Nephron (organoid): ENCODE data around the gene CIROP.
A peak's percentile ranks its signal among the peaks of the same experiment; 100 is the strongest.

Source experiments
- H3K27ac Mint-ChIP-seq, 3 experiments: 2 replicates each; pipeline ENCODE4 v1.8.0; 2020; ENCODE audit warnings: mixed read lengths in 3 of 3, mild to moderate bottlenecking in 2 of 3, moderate library complexity in 1 of 3
- H3K27me3 Mint-ChIP-seq: 2 replicates; pipeline ENCODE4 v1.8.0; 2021; ENCODE audit warnings: low read depth, mild to moderate bottlenecking, moderate library complexity, mixed read lengths
- H3K36me3 Mint-ChIP-seq: 2 replicates; pipeline ENCODE4 v1.8.0; 2020; ENCODE audit warnings: low read depth, mixed read lengths
- H3K4me1 Mint-ChIP-seq: 2 replicates; pipeline ENCODE4 v1.8.0; 2020; ENCODE audit warnings: mixed read lengths
- H3K4me3 Mint-ChIP-seq, 3 experiments: 2 replicates each; pipeline ENCODE4 v1.8.0; 2020; ENCODE audit warnings: mild to moderate bottlenecking in 3 of 3, mixed read lengths in 3 of 3, moderate library complexity in 2 of 3
- H3K9me3 Mint-ChIP-seq: 2 replicates; pipeline ENCODE4 v1.8.0; 2020; ENCODE audit warnings: mixed read lengths
- CTCF ChIP-seq, 3 experiments: fragments of 200-600 bp; sonication (generic); IDR thresholded peaks; one replicate each; pipeline ENCODE4 v1.5.0; 2021; ENCODE audit warnings: antibody characterized with exemption in 3 of 3; ENCODE audit not compliant: unreplicated experiment in 3 of 3

Gene CIROP

GRCh38 chr14:23093104-23093503 lies 11.7 kb downstream of the CIROP start:
- Mint-ChIP-seq H3K36me3 (peaks cover 37% of the 10 kb centered on the region), H3K27ac (no peak overlapping the region), H3K4me3 (peak overlapping the region; percentile 51 to 76 (median 69)), H3K9me3 (no peaks in the 10 kb centered on the region), H3K27me3 (no peaks in the 10 kb centered on the region), H3K4me1 (peaks cover 18% of the 10 kb centered on the region)
- TF ChIP-seq CTCF (IDR thresholded peaks at IDR 0.05; ENCODE audit: unreplicated experiment in 3 of 3), result no peak

GRCh38 chr14:23091294-23092225 lies 13.2 kb downstream of the CIROP start:
- no peak overlapping the region for H3K4me3 Mint-ChIP-seq
- H3K27me3 Mint-ChIP-seq, result no peaks in the 10 kb centered on the region
- H3K36me3 Mint-ChIP-seq, result peaks cover 43% of the 10 kb centered on the region
- no peaks in the 10 kb centered on the region for H3K9me3 Mint-ChIP-seq
- H3K4me1 Mint-ChIP-seq, result peaks cover 6% of the 10 kb centered on the region
- no peak overlapping the region for H3K27ac Mint-ChIP-seq
- TF ChIP-seq CTCF (IDR thresholded peaks at IDR 0.05; ENCODE audit: unreplicated experiment in 3 of 3), result no peak

GRCh38 chr14:23090254-23090636 lies 14.5 kb downstream of the CIROP start:
- peaks cover 55% of the 10 kb centered on the region for H3K36me3 Mint-ChIP-seq
- H3K4me3 Mint-ChIP-seq, result peak overlapping the region in 2 of 3 experiments; percentile 41 to 53

GRCh38 chr14:23089498-23090253 lies 15.1 kb downstream of the CIROP start:
- Mint-ChIP-seq H3K4me1 (peaks cover 5% of the 10 kb centered on the region), H3K36me3 (peaks cover 58% of the 10 kb centered on the region), H3K9me3 (no peaks in the 10 kb centered on the region), H3K27ac (peak overlapping the region in 1 of 3 experiments; percentile 81), H3K27me3 (no peaks in the 10 kb centered on the region), H3K4me3 (peak overlapping the region in 1 of 3 experiments; percentile 12)
- no peak for TF ChIP-seq CTCF (IDR thresholded peaks at IDR 0.05; ENCODE audit: unreplicated experiment in 3 of 3)

More at GRCh38 chr14:23090254-23090636, 14.5 kb downstream of the CIROP start:
- no peak for TF ChIP-seq CTCF (IDR thresholded peaks at IDR 0.05; ENCODE audit: unreplicated experiment in 3 of 3)
- Mint-ChIP-seq H3K9me3 (no peaks in the 10 kb centered on the region), H3K27me3 (no peaks in the 10 kb centered on the region), H3K4me1 (peaks cover 5% of the 10 kb centered on the region), H3K27ac (peak overlapping the region in 1 of 3 experiments; percentile 81)

GRCh38 chr14:23086565-23086964 lies 18.2 kb downstream of the CIROP start:
- Mint-ChIP-seq H3K9me3 (no peaks in the 10 kb centered on the region), H3K36me3 (peaks cover 57% of the 10 kb centered on the region), H3K4me3 (no peak overlapping the region), H3K27me3 (no peaks in the 10 kb centered on the region), H3K4me1 (no peaks in the 10 kb centered on the region), H3K27ac (no peak overlapping the region)
- TF ChIP-seq CTCF (IDR thresholded peaks at IDR 0.05; ENCODE audit: unreplicated experiment in 3 of 3), result no peak
